Stomach (tissue), 9 donors: ENCODE data around the gene CYB5R4. TPM values are rescaled to one million over a fixed set of nuclear protein-coding genes. Genes with fewer than 3 reads are reported as not detected.

ENCODE experiments used
- DNase-seq, 2 donors: peaks; one replicate each; pipeline versions ENCODE4 v3.0.0 to v3.0.0-alpha.2; 2013 to 2019
- H3K27ac ChIP-seq, 5 donors: fragments of 200-600 bp in 4 of 5; sonication (generic) in 4 of 5; one replicate each; pipeline ENCODE4 v1.5.1; 2013 to 2019; ENCODE audit warnings: mild to moderate bottlenecking in 1 of 5, moderate library complexity in 1 of 5
- H3K27me3 ChIP-seq, 3 donors: fragments of 200-600 bp; sonication (generic); one replicate each; pipeline ENCODE4 v1.5.1; 2017 to 2019; ENCODE audit warnings: mixed run types in 1 of 3
- H3K36me3 ChIP-seq, 4 donors: fragments of 200-600 bp; sonication (generic); 1 replicate in 3 of 4; 2 replicates in 1 of 4; pipeline ENCODE4 v1.5.1; 2016 to 2019
- H3K4me1 ChIP-seq, 4 donors: fragments of 200-600 bp; sonication (generic); one replicate each; pipeline ENCODE4 v1.5.1; 2016 to 2019
- H3K4me3 ChIP-seq, 4 donors: fragments of 200-600 bp; sonication (generic) in 3 of 4; one replicate each; pipeline ENCODE4 v1.5.1; 2016 to 2019; ENCODE audit warnings: mild to moderate bottlenecking in 1 of 4
- H3K9me3 ChIP-seq, 4 donors: fragments of 200-600 bp; sonication (generic); one replicate each; pipeline ENCODE4 v1.5.1; 2016 to 2019
- CTCF ChIP-seq, 7 experiments: fragments of 450-650 bp in 4 of 7; fragments of 200-600 bp in 3 of 7; sonication (generic) in 3 of 7; IDR thresholded peaks; one replicate each; pipeline ENCODE4 v1.5.1; 2016 to 2019; ENCODE audit warnings: antibody characterized with exemption in 7 of 7, control low read depth in 2 of 7, mild to moderate bottlenecking in 1 of 7
- EP300 ChIP-seq: sonication (generic); formaldehyde crosslinking; IDR thresholded peaks from one replicate; pipeline ENCODE4 v1.6.1; 2017; ENCODE audit warnings: antibody characterized with exemption
- POLR2A ChIP-seq, 4 donors: fragments of 450-650 bp; IDR thresholded peaks; one replicate each; pipeline ENCODE4 v1.6.1; 2016; ENCODE audit warnings: antibody characterized with exemption in 4 of 4, control low read depth in 2 of 4, mild to moderate bottlenecking in 1 of 4, moderate library complexity in 1 of 4
- POLR2AphosphoS5 ChIP-seq, 3 donors: sonication (generic); formaldehyde crosslinking; IDR thresholded peaks; one replicate each; pipeline ENCODE4 v1.6.1; 2016; ENCODE audit warnings: antibody characterized with exemption in 3 of 3
- WGBS, 5 donors: extraction: QIAGEN DNeasy Blood & Tissue Kit in 3 of 5; methylation state at CpG; one replicate each; pipeline versions ENCODE4 v1.1.5 to v1.1.7; 2013 to 2018; 5-methylcytosine and 5-hydroxymethylcytosine counted together
- intact Hi-C: fragments of 100-400 bp; cut with DNase I; formaldehyde crosslinking; loops from one replicate; pipeline ENCODE4 v1.15.1; 2023; ENCODE audit warnings: low total_unique reads
- polyA plus RNA-seq, 3 donors: library from polyadenylated mRNA; stranded (reverse); fragments of 200-250 nt; gene quantifications; one replicate each; pipeline ENCODE4 v1.2.3, GENCODE V29; 2013
- total RNA-seq, 5 donors: library from RNA; depleted of rRNA; stranded (reverse); fragments of >200 nt; gene quantifications; one replicate each; pipeline versions ENCODE4 v1.1.0 to v1.2.3, GENCODE V29; 2014 to 2016
- donor health status: healthy with polysubstance abuse.
- donor health status: Bipolar disorder and iron deficiency.
- donor health status: healthy.

CYB5R4 gene
- total and polyA plus RNA-seq, 8 donors: 0.89 to 50.7 (median 12.4) TPM

- H3K4me3 ChIP-seq: no peak overlapping the region
- H3K4me1 ChIP-seq: no peaks in the 10 kb centered on the region
- peaks cover 0 to 14% (median 5%) of the 10 kb centered on the region in 4 donors for H3K9me3 ChIP-seq
- no peaks in the 10 kb centered on the region for H3K27me3 ChIP-seq
- DNase-seq: no peak
- 82 to 90% (median 84%) methylated on average over 6 of the region's 6 CpGs for WGBS, 5 donors
- no peak overlapping the region for H3K27ac ChIP-seq
- no peaks in the 10 kb centered on the region for H3K36me3 ChIP-seq
- TF ChIP-seq EP300 (no peak), POLR2A (IDR thresholded peaks at IDR 0.05) (no peak), POLR2AphosphoS5 (IDR thresholded peaks at IDR 0.05) (no peak), CTCF (IDR thresholded peaks at IDR 0.05) (no peak)
- intact Hi-C loops: no loop called here
Measured at GRCh38 chr6:83838727-83839126, 20.8 kb upstream of the CYB5R4 start.

GRCh38 chr6:83844170-83844569, 15.3 kb upstream of the CYB5R4 start:
- WGBS, 5 donors: 84 to 93% (median 92%) methylated on average over 3 of the region's 3 CpGs

GRCh38 chr6:83846291-83846690, 13.2 kb upstream of the CYB5R4 start:
- no peaks in the 10 kb centered on the region for H3K36me3 ChIP-seq
- no peak for TF ChIP-seq POLR2AphosphoS5 (IDR thresholded peaks at IDR 0.05)
- no peak for TF ChIP-seq CTCF (IDR thresholded peaks at IDR 0.05)
- no peak for TF ChIP-seq EP300
- TF ChIP-seq POLR2A (IDR thresholded peaks at IDR 0.05): no peak
- no peaks in the 10 kb centered on the region for H3K4me1 ChIP-seq
- intact Hi-C loops: no loop called here
- no peak overlapping the region for H3K4me3 ChIP-seq
- DNase-seq: no peak
- 40 to 61% (median 49%) methylated on average over 1 of the region's 1 CpG for WGBS, 5 donors
- peaks cover 0 to 13% (median 9%) of the 10 kb centered on the region in 3 donors for H3K27me3 ChIP-seq
- H3K27ac ChIP-seq: no peak overlapping the region
- peaks cover 0 to 3% (median 0%) of the 10 kb centered on the region in 4 donors for H3K9me3 ChIP-seq

More at GRCh38 chr6:83844170-83844569, 15.3 kb upstream of the CYB5R4 start:
- intact Hi-C loops: no loop called here
- no peak overlapping the region for H3K4me3 ChIP-seq
- TF ChIP-seq CTCF (IDR thresholded peaks at IDR 0.05): no peak
- no peak for TF ChIP-seq POLR2AphosphoS5 (IDR thresholded peaks at IDR 0.05)
- TF ChIP-seq POLR2A (IDR thresholded peaks at IDR 0.05): no peak
- TF ChIP-seq EP300: no peak
- no peaks in the 10 kb centered on the region for H3K4me1 ChIP-seq
- DNase-seq: no peak
- no peak overlapping the region for H3K27ac ChIP-seq
- no peaks in the 10 kb centered on the region for H3K36me3 ChIP-seq
- H3K9me3 ChIP-seq: peaks cover 0 to 8% (median 0%) of the 10 kb centered on the region in 4 donors
- H3K27me3 ChIP-seq: no peaks in the 10 kb centered on the region

- no peaks in the 10 kb centered on the region for H3K9me3 ChIP-seq
- intact Hi-C loops: no loop called here
- no peak for TF ChIP-seq POLR2A (IDR thresholded peaks at IDR 0.05)
- TF ChIP-seq CTCF (IDR thresholded peaks at IDR 0.05): no peak
- TF ChIP-seq EP300: no peak
- TF ChIP-seq POLR2AphosphoS5 (IDR thresholded peaks at IDR 0.05): no peak
- no peak overlapping the region for H3K27ac ChIP-seq
- no peaks in the 10 kb centered on the region for H3K36me3 ChIP-seq
- H3K27me3 ChIP-seq: peaks cover 0 to 18% (median 18%) of the 10 kb centered on the region in 3 donors
- no peak for DNase-seq
- H3K4me3 ChIP-seq: no peak overlapping the region
- no peaks in the 10 kb centered on the region for H3K4me1 ChIP-seq
Measured at GRCh38 chr6:83847179-83847578, 12.3 kb upstream of the CYB5R4 start.
